ENCODE results near the gene CEP76.
"Not testable (repeated sequence)": the region's sequence is repeated elsewhere in the genome, so short reads cannot be mapped to it uniquely, and the experiment has no call there.

Gene CEP76

DNA sequence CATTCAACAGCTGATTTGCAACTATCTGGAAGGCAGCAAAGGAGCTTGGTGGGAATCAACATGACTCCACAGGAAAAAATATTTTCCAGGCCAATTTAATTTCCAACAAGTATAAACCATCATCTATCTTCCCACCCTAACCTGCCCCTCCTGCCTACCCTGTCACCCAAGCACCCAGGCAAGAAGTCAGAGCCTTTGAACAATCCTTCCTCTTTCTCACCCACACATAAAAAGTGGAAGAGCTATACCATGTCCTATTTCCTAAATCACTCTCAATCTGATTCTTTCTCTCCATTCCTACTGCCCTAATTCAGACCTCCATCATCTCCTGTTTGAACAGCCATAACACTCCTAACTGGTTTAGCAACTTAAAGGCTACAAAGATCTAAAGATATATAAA, 57.3 kb downstream of the CEP76 start:
- no peak for DNase-seq (ENCODE audit: low read depth, low spot score)

DNA sequence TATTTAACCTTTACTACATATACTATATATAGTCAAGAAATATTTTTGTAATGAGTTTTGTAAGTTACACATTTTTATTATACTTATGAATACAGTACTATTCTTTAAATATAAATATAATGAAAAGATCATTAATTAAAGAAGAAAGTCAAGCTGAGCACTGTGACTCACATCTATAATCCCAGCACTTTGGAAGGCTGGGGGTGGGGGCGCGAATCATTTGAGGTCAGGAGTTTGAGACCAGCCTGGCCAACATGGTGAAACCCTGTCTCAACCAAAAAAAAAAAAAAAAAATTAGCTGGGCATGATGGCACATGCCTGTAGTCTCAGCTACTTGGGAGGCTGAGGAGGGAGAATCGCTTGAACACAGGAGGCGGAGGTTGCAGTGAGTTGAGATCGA, 58.8 kb downstream of the CEP76 start:
- DNase-seq (ENCODE audit: low read depth, low spot score) = not testable (repeated sequence)

DNA sequence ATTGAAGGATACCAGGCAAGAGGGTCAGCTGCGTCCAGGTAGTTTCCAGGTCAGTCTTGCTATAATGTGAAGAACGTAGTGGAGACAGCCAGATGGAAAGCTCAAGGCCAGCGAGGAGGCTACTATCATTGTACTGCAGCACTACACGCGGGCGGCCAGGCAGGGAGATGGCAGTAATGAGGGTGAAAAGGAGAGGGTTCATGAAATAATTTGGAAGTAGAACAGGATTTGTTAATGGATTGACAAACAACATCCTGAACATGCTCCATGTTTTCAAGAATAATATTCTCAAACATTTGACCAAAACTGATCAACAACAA, 61.7 kb downstream of the CEP76 start:
- DNase-seq (ENCODE audit: low read depth, low spot score) = no peak

DNA sequence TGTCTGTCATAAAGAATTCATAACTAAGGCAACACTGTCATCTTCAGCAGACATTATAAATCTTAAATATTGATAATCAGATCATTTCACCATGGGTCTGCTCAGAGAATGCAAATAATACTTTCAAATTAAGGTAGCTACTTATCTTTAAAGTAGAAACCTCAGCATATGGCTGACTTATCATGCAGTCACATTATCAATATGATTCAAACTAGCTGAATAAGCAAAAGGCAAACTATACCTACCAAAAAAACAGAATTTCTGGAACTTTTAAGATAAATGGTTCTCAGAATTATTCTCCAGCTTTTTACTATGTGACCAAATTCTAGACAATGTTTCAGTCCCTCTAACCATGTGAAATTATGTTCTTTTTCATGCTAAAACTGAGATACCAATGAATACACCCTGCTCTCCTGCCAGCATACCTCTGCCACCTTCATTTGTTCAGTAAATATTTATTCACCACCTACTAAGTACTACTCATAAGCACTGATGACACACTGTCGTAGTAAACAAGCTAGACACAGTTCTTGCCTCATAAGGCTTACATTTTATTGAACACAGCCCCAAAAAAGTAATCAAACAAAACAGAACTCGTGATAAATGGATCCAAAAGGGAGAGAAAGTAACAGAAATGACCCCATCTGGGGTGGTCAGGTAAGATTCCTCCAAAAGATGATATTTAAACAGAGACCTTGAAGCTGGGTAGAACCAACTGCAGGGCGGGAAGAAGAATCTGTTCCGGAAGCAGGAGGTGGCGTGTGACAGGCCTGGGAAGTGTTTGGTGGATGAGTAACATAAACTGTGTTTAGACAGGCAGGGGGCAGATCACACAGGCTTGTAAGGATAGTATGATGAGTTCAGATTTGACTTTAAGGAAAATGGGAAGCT, 62.3 kb downstream of the CEP76 start:
- DNase-seq (ENCODE audit: low read depth, low spot score) = no peak

DNA sequence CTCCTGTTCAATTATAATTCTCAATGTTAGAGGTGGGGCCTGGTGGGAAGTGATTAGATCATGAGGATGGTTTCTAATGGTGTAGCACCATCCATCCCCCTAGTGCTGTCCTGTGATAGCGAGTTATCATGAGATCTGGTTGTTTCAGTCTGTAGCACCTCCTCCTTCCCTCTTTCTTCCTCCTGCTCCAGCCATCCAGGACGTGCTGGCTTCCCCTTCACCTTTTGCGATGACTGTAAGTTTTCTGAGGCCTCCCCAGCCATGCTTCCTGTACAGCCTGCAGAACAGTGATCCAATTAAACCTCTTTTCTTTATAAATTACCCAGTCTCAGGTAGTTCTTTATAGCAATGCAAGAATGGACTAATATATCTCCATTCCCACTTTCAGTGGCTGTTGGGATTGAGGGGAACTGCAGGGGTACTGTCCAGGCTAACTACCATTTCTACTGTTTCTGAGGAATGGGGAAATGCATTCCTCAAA, 63.8 kb downstream of the CEP76 start:
- DNase-seq (ENCODE audit: low read depth, low spot score) = no peak

DNA sequence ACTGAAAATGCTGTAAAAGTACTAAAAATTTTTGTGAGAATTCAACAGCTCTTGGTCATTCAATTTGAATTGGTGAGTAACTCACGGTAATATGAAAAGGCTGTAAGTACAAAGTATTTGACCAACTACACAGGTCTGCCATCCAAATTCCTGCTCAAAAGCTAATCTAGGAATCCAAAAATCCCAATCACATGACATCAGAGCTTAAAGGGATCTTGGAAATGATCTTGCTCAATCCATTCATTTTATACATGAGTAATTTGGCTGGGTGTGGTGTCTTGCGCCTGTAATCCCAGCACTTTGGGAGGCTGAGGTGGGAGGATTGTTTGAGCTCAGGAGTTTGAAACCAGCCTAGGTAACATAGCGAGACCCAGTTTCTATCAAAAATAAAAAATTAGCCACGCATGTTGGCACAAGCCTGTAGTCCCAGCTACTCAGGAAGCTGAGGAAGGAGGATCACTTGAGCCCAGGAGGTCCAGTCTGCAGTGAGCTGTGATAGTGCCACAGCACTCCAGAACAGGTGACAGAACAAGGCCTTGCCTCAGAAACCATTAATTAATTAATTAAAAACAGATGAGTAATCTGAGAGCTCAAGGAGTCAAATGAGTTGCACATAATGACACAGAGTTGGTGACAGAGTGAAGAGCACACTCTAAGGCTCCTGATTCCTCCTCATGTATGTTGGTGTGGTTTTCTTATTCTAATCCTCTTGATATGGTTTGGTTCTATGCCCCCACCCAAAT, 64.5 kb downstream of the CEP76 start:
- no peak for DNase-seq (ENCODE audit: low read depth, low spot score)

DNA sequence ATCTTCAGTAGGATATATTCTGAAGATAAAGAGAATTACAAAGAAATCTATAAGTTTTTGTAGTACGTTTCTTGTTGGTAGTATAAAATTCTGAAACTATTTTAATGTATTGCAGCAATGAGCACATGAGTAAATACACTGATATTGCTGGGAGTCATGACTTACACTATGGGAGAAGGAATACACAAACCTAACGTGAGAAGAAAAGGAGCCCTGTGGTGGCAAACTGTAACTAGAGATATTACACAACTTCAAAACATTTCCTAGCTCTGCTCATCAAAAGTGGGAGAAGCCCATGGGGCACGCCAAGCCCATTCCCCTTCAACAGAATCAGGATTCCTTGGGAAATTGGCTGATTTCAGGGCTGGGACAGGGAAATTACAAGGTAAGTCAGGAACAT, 65.1 kb downstream of the CEP76 start:
- no peak for DNase-seq (ENCODE audit: low read depth, low spot score)

DNA sequence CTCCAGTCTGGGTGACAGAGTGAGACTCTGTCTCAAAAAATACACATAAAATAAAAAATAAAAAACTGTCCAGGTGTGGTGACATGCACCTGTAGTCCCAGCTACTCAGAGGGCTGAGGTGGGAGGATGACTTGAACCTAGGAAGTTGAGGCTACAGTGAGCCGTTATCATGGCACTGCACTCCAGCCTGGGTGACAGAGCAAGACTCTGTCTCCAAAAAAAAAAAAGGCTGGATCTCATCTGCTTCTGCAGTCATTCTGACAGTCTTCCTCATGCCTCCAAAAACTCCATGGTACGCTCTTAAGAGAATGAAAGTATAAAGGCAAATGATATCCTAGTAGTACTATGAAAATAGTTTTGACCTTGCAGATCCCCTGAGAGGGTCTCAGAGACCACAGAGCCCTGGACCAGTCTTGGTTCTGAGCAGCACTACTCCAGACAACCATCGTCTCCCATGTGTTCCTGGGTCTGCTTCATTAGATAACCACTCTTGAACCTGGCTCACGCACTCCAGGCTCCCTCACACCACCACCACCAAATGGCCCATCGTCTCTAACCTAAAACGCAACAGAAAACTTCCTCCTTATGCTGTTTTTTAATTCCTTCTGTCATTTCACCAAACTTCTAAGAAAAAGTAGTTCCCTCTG, 70.6 kb downstream of the CEP76 start:
- no peak for DNase-seq (ENCODE audit: low read depth, low spot score)

DNA sequence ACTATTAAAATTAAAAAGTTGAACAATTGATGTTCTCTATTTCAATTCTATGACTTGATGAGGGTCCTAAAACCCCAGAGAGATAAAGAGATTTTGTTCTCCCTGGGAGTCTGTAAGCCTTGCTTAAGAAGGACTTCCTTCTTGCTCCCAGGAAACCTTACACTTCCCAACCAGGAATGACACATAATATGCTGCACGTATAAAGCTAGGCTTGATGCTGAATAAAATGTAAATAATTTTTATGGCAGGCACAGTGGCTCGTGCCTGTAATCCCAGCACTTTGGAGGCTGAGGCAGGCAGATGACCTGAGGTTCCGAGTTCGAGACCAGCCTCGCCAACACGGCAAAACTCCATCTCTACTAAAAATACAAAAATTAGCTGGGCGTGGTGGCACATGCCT, 72.4 kb downstream of the CEP76 start:
- DNase-seq (ENCODE audit: low read depth, low spot score) = no peak

DNA sequence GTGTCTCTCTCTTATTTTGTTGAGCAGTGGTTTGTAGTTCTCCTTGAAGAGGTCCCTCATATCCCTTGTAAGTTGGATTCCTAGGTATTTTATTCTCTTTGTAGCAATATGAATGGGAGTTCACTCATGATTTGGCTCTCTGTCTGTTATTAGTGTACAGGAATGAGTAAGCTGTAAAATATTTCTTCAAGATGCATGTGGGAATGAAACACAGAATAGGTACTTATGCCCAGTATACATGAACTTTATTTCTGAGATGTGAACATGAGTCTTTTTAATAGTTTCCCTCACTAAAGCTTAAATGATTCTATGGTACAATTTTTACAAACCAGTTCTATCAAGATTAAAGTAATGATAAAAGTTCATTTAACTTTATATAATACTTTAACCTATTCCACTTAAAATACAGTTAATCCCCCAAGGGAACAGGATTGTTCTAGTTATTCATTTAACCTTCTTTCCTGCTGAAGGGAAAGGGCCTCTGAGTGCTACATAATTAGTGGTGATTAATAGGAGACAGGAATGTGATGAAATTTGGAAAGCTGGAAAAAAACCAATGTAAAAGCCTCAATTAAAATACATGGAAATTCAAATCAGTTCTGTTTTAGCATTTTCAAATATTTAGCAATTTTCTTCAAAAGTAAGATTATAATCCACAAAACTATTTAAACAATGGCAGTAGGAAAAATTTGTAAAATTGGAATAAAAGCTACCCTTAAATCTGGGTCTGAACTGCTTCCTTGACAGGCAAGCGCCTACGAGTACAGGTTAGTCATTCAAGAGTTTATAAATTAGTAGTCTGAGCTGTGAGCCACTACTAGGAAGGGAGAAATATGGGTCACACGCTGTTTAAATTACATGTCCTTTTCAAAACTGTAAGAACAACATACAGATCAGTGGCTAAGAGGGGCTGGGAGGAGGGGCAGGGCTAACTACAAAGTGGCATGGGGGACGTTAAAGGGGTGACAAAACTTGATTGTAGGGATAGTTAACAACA, 73.5 kb downstream of the CEP76 start:
- DNase-seq (ENCODE audit: low read depth, low spot score) = no peak

DNA sequence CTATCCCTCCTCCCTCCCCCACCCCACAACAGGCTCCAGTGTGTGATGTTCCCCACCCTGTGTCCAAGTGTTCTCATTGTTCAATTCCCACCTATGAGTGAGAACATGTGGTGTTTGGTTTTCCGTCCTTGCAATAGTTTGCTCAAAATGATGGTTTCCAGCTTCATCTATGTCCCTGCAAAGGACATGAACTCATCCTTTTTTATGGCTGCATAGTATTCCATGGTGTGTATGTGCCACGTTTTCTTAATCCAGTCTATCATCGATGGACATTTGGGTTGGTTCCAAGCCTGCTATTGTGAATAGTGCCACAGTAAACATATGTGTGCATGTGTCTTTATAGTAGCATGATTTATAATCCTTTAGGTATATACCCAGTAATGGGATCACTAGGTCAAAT, 75.3 kb downstream of the CEP76 start:
- not testable (repeated sequence) for DNase-seq (ENCODE audit: low read depth, low spot score)

DNA sequence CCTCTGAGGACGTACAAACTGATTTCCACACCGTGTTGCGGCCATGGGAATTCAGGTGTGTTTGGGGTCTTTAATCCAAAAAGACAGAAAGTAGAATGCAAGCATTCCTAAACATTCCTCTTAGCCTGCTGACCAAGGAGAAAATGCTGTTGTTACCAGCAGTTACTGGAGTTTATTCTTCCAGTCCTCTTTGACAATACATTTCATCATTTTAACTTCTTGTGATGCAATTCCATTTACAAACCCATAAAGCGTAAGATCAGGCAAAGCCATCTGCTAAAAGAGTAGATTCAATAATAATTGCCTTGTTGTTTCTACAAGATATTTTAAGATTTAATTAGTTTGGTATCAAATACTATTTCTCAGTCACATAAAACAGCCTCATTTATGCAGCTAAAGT, 77.3 kb downstream of the CEP76 start:
- no peak for DNase-seq (ENCODE audit: low read depth, low spot score)

Data from activated CD4-positive, CD25-positive, alpha-beta regulatory T cell treated with anti-CD3 and anti-CD28 coated beads, Interleukin-2, amount 50 U/mL, for 16 hours (primary cell).